HepG2 (cell line): ENCODE data around the gene FXR2. TPM values are rescaled to one million over a fixed set of nuclear protein-coding genes. Genes with fewer than 3 reads are reported as not detected.

ENCODE experiments used
- AHDC1 ChIP-seq: sonication (generic); formaldehyde crosslinking; IDR thresholded peaks from 2 replicates; pipeline ENCODE4 v1.5.1; 2020; ENCODE audit warnings: mild to moderate bottlenecking, missing genetic modification reagents, borderline replicate concordance
- ATF7-NPFF ChIP-seq: sonication (generic); formaldehyde crosslinking; IDR thresholded peaks from 2 replicates; pipeline ENCODE4 v1.8.1; 2023; ENCODE audit warnings: mild to moderate bottlenecking, low read depth, missing genetic modification reagents, moderate library complexity
- CREB3 ChIP-seq: sonication (generic); formaldehyde crosslinking; IDR thresholded peaks from 2 replicates; pipeline ENCODE4 v1.5.0; 2020; ENCODE audit warnings: missing genetic modification reagents
- DMAP1 ChIP-seq: IDR thresholded peaks from 2 replicates; pipeline ENCODE4 v1.6.1; 2016
- ELF3 ChIP-seq: IDR thresholded peaks from 2 replicates; pipeline ENCODE4 v1.6.1; 2016; ENCODE audit warnings: missing genetic modification reagents, missing compliant biosample characterization
- FOXC1 ChIP-seq: sonication (generic); formaldehyde crosslinking; IDR thresholded peaks from 2 replicates; pipeline ENCODE4 v1.8.0; 2022; ENCODE audit warnings: mild to moderate bottlenecking, missing genetic modification reagents, borderline replicate concordance
- NFKB2 ChIP-seq: sonication (generic); formaldehyde crosslinking; IDR thresholded peaks from 2 replicates; pipeline ENCODE4 v1.4.0; 2020; ENCODE audit warnings: missing genetic modification reagents, borderline replicate concordance
- POGZ ChIP-seq: sonication (generic); formaldehyde crosslinking; IDR thresholded peaks from 2 replicates; pipeline ENCODE4 v1.4.0; 2020; ENCODE audit warnings: mild to moderate bottlenecking, missing genetic modification reagents
- THRA ChIP-seq: sonication (generic); formaldehyde crosslinking; IDR thresholded peaks from 2 replicates; pipeline ENCODE4 v1.4.0; 2020; ENCODE audit warnings: missing genetic modification reagents, borderline replicate concordance
- YEATS2 ChIP-seq: sonication (generic); formaldehyde crosslinking; IDR thresholded peaks from 2 replicates; pipeline ENCODE4 v1.4.0; 2020; ENCODE audit warnings: missing genetic modification reagents, borderline replicate concordance
- ZNF331 ChIP-seq: sonication (generic); formaldehyde crosslinking; IDR thresholded peaks from 2 replicates; pipeline ENCODE4 v1.4.0; 2020; ENCODE audit warnings: missing genetic modification reagents
- ZNF407 ChIP-seq: sonication (generic); formaldehyde crosslinking; IDR thresholded peaks from one replicate; pipeline ENCODE4 v1.5.1; 2020; ENCODE audit warnings: mild to moderate bottlenecking, missing genetic modification reagents; ENCODE audit errors: not compliant biosample characterization
- ZNF839 ChIP-seq: sonication (generic); formaldehyde crosslinking; IDR thresholded peaks from 2 replicates; pipeline ENCODE4 v1.4.0; 2020; ENCODE audit warnings: missing genetic modification reagents, mild to moderate bottlenecking, borderline replicate concordance
- ZSCAN9 ChIP-seq: IDR thresholded peaks from 2 replicates; pipeline ENCODE4 v1.6.1; 2016; ENCODE audit warnings: borderline replicate concordance
- polyA plus RNA-seq, 8 experiments: library from polyadenylated mRNA; depleted of rRNA in 3 of 8; stranded (reverse) in 7 of 8; unstranded in 1 of 8; fragments of >200 nt; fragmentation: Illumina TruSeq in 4 of 8; extraction: Trizol in 4 of 8; gene quantifications; 2 replicates each; pipeline versions ENCODE4 v1.2.1 to v1.2.3, GENCODE V29; 2011 to 2016; ENCODE audit warnings: low read depth in 4 of 8, missing spikeins in 1 of 8, mixed read lengths in 1 of 8; ENCODE audit not compliant: insufficient read depth in 1 of 8
- total RNA-seq, 5 experiments: library from RNA; depleted of rRNA; stranded (reverse); fragments of >200 nt; fragmentation: Illumina TruSeq; extraction: Trizol; gene quantifications; 2 replicates each; pipeline ENCODE4 v1.2.3, GENCODE V29; 2016; ENCODE audit warnings: low read depth in 1 of 5

The FXR2 gene
- total and polyA plus RNA-seq, 2 of the 13 experiments (the other 11 are each of a cell fraction or from before 2014, with no cell fraction given): 20.9 to 24.4 TPM

GRCh38 chr17:7572338-7572587 lies 42.4 kb downstream of the FXR2 start (continued):
- TF ChIP-seq AHDC1 (CRISPR knock-in tag): no peak
- TF ChIP-seq POGZ: no peak
- peak; percentile 86 for TF ChIP-seq ZSCAN9 (CRISPR knock-in tag)
- TF ChIP-seq ELF3 (CRISPR knock-in tag): peak; percentile 86
- TF ChIP-seq ZNF331: peak; percentile 64; the same call in 1 of the 2 replicates
- TF ChIP-seq ZNF839 (CRISPR knock-in tag): no peak
- TF ChIP-seq YEATS2: peak; percentile 97; the same call in 1 of the 2 replicates
- TF ChIP-seq DMAP1 (CRISPR knock-in tag): peak; percentile 99
- TF ChIP-seq ZNF407 (CRISPR knock-in tag): no peak
- peak; percentile 71; the same call in 1 of the 2 replicates for TF ChIP-seq NFKB2 (CRISPR knock-in tag)
- TF ChIP-seq CREB3 (CRISPR knock-in tag): peak; percentile 87
- TF ChIP-seq FOXC1 (CRISPR knock-in tag): peak; percentile 81; the same call in 1 of the 2 replicates
- TF ChIP-seq ATF7-NPFF (CRISPR knock-in tag): peak; percentile 83
- TF ChIP-seq THRA (CRISPR knock-in tag): 0 out of 2 replicates have a peak, but pooled peaks have one; percentile 29
